BLaER1 treated with 17β-estradiol and CSF1 and Interleukin-3, amounts not matched to agents 10 nM and 100 nM (cell line): ENCODE measurements around the gene C5orf46.

Experiments
- H3K27ac ChIP-seq, 11 experiments: shearing (Covaris generic); formaldehyde crosslinking; 2 replicates each; pipeline ENCODE4 v1.8.1; 2022
- H3K27me3 ChIP-seq, 11 experiments: shearing (Covaris generic); formaldehyde crosslinking; 2 replicates each; pipeline ENCODE4 v1.8.1; 2022
- H3K36me3 ChIP-seq, 11 experiments: shearing (Covaris generic); formaldehyde crosslinking; 2 replicates each; pipeline ENCODE4 v1.8.1; 2022
- H3K4me1 ChIP-seq, 10 experiments: shearing (Covaris generic); formaldehyde crosslinking; 2 replicates each; pipeline ENCODE4 v1.8.1; 2022
- H3K4me2 ChIP-seq, 11 experiments: shearing (Covaris generic); formaldehyde crosslinking; 2 replicates each; pipeline ENCODE4 v1.8.1; 2022
- H3K4me3 ChIP-seq, 10 experiments: shearing (Covaris generic); formaldehyde crosslinking; 2 replicates each; pipeline ENCODE4 v1.8.1; 2022
- H3K9ac ChIP-seq, 11 experiments: shearing (Covaris generic); formaldehyde crosslinking; 2 replicates each; pipeline ENCODE4 v1.8.1; 2022
- H3K9me3 ChIP-seq, 11 experiments: shearing (Covaris generic); formaldehyde crosslinking; replicated peaks in 1 of 11; 2 replicates each; pipeline ENCODE4 v1.8.1; 2022
- H4K20me1 ChIP-seq, 11 experiments: shearing (Covaris generic); formaldehyde crosslinking; 2 replicates each; pipeline ENCODE4 v1.8.1; 2022
- Cebpa-rat ChIP-seq, 11 experiments: shearing (Covaris generic); IDR thresholded peaks; 2 replicates each; pipeline ENCODE4 v1.8.1; 2022

The C5orf46 gene

DNA sequence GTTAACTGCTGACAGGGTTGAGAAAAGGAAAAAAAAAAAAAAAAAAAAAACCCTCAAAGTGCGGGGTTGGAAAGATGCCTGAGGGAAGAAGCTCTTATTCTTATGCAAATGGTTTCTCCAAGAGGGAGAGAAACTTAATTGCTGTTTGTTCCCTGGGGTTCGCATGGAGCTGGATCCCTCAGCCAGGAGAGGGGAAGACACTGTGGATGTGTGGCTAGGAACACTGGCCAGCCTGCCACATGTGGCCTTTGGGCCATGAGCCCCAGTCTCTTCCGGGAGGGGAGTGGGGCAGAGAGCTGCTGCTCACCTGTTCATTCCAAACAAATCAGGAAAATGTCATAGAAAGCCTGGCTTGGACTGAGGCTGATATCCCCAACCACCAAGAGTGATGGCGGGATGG lies 37.2 kb downstream of the C5orf46 start:
- TF ChIP-seq Cebpa-rat (IDR thresholded peaks at IDR 0.05), result no peak
- Histone ChIP-seq H3K9ac (no peak overlapping the region), H3K4me1 (no peaks in the 10 kb centered on the region), H3K4me2 (no peak overlapping the region), H3K9me3 (no peaks in the 10 kb centered on the region), H3K27me3 (no peaks in the 10 kb centered on the region), H3K4me3 (no peak overlapping the region), H4K20me1 (no peaks in the 10 kb centered on the region), H3K27ac (no peak overlapping the region), H3K36me3 (no peaks in the 10 kb centered on the region)

DNA sequence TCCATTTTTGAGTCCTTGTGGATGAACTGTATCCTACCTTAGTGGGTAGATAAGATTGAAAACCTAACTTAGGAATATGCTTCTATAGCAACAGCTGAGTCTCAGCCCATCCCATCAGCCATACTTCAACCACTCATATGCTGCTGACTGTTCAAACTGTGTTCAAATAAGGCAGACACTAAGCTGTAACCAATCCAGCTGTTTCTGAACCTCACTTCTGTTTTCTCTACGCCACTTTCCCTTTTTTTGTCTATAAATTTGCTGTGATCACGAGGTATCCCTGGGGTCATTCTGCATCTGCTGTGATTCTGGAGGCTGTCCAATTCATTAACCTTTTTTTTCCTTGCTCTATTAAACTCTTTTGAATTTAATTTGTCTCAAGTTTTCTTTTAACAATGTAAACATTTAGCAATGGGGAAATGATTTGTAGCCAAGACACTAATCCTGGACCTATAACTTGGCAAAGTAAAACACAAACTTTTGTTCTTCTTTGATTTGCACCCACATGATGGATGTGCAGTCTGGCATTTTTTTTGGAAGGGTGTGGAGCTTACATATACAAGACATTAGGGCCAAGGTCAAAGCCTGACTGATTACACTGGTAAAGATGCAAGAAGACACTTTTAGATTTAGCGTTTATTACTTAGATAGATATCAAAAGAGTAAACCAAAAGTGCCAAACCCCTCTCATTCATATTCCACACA lies 42.7 kb downstream of the C5orf46 start:
- H3K9me3 ChIP-seq, result no peaks in the 10 kb centered on the region
- H3K4me1 ChIP-seq, result no peaks in the 10 kb centered on the region
- no peak overlapping the region for H3K9ac ChIP-seq
- no peaks in the 10 kb centered on the region for H3K36me3 ChIP-seq
- H3K4me2 ChIP-seq, result no peak overlapping the region
- no peak overlapping the region for H3K4me3 ChIP-seq
- no peaks in the 10 kb centered on the region for H3K27me3 ChIP-seq
- no peak overlapping the region for H3K27ac ChIP-seq
- H4K20me1 ChIP-seq, result no peaks in the 10 kb centered on the region
- no peak for TF ChIP-seq Cebpa-rat (IDR thresholded peaks at IDR 0.05)

DNA sequence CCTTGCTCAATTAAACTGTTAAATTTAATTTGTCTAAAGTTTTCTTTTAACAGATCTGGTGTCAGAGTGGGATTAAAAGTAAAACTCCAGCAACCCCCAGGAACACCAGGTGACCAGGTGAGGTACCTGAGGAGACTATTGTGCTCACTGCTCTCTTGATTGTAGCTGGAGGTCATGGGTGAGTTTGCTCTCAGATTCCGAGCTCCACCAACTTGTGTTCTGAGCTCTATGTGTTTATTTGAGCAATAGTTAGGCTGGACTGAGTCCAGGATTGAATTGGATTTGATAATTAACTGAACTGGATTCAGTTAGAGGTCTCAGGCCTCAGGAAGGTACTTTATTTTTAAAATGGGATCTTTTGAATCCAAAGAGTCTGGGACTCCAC lies 45.7 kb downstream of the C5orf46 start:
- Histone ChIP-seq H4K20me1 (no peaks in the 10 kb centered on the region), H3K4me1 (no peaks in the 10 kb centered on the region), H3K9me3 (no peaks in the 10 kb centered on the region), H3K4me3 (no peak overlapping the region), H3K27ac (no peak overlapping the region), H3K27me3 (no peaks in the 10 kb centered on the region), H3K9ac (no peak overlapping the region), H3K4me2 (no peak overlapping the region), H3K36me3 (no peaks in the 10 kb centered on the region)
- no peak for TF ChIP-seq Cebpa-rat (IDR thresholded peaks at IDR 0.05)

DNA sequence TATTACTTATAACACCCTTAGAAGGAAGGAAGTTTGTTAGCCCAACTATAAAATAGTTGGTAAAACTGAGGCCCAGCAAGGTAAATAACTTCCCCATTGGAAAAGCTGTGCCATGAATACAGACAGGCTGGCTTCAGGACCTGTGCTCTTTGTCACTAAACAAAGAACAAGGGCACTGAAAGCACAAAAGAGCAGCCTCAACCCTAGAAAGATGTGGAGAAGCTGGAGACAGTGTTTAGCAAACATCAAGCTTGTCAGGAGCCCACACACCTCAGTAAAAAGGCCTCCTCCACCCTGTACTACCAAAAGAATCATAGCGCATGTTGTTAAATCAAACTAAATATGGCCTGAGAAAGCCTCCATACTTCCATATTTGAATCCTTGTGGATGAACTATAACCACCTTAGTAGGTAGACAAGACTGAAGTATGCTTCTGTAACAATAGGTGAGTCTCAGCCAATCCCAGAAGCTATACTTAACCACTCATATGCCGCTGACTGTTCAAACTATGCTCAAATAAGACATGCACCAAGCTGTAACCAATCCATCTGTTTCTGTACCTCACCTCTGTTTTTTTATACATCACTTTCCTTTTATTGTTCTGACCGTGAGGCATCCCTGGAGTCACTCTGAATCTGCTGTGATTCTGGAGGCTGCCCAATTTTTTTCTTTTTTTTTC lies 46.2 kb downstream of the C5orf46 start:
- H3K27ac ChIP-seq, result no peak overlapping the region
- H4K20me1 ChIP-seq, result no peaks in the 10 kb centered on the region
- H3K4me2 ChIP-seq, result no peak overlapping the region
- no peak for TF ChIP-seq Cebpa-rat (IDR thresholded peaks at IDR 0.05)
- H3K4me3 ChIP-seq, result no peak overlapping the region
- no peaks in the 10 kb centered on the region for H3K36me3 ChIP-seq
- no peak overlapping the region for H3K9ac ChIP-seq
- H3K9me3 ChIP-seq, result no peaks in the 10 kb centered on the region
- H3K4me1 ChIP-seq, result no peaks in the 10 kb centered on the region
- H3K27me3 ChIP-seq, result no peaks in the 10 kb centered on the region

DNA sequence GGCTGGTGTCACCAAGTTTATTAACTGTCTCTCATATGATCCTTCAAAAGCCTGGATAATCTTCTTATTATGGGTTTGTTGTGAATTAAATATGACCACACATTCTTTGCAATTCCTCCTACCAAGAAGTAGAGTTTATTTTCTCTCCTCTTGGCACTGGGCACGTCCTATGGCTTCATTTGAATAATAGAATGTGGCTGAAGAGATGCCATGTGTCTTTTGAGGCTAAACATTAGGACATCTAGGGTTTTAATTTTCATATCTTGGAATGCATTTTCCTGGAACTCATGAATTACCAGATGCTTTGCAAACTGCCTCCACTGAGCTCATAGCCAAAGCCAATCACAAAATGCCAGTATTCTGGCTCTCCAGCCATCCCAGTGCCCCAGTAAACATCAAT lies 47.8 kb downstream of the C5orf46 start:
- Histone ChIP-seq H3K36me3 (no peaks in the 10 kb centered on the region), H3K4me2 (no peak overlapping the region), H3K9ac (no peak overlapping the region), H3K9me3 (no peaks in the 10 kb centered on the region), H4K20me1 (no peaks in the 10 kb centered on the region), H3K4me3 (no peak overlapping the region), H3K4me1 (peaks cover 0 to 3% (median 0%) of the 10 kb centered on the region in 10 experiments; a peak in 3 of 20 replicates), H3K27me3 (no peaks in the 10 kb centered on the region), H3K27ac (no peak overlapping the region)
- no peak for TF ChIP-seq Cebpa-rat (IDR thresholded peaks at IDR 0.05)

DNA sequence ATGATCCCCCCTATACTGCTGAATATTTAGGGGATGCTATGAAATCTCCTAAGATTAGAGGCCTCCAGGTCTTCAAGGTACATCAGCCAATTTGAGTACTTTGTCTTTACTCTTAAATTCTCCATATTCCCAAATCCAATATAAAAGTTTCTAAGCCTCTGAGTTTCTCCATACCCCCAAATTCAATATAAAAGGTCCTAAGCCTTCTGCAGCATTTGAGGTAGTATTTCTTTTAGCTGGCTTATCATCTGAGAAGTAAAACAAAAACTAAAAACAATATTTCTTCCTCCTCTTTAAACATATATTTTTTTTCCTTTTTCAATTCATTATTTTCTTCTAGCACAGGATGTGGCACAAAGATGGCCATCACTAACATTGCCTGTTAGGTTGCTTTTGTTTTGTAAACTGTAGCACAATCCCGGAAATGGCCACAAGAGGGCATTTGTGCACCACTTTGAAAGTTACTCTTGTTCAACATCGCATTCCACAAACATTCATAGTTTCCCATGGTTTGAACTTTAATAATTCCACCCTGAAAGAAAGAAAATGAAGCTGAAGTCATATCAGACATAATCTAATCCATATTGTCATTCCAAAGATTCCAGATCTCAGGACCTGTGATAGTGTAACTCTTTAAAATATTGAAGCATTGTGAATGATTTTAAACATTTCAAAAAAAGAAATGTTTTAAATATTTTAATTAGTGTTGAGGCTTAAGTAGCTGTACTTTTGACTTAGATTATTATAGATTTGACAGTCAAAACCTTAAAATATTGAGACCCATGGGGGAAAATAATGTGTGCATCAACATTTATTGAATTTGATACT lies 48.8 kb downstream of the C5orf46 start:
- TF ChIP-seq Cebpa-rat (IDR thresholded peaks at IDR 0.05), result no peak
- H3K4me3 ChIP-seq, result no peak overlapping the region
- no peak overlapping the region for H3K4me2 ChIP-seq
- H3K9ac ChIP-seq, result no peak overlapping the region
- H3K27me3 ChIP-seq, result no peaks in the 10 kb centered on the region
- no peaks in the 10 kb centered on the region for H3K9me3 ChIP-seq
- H3K4me1 ChIP-seq, result peaks cover 0 to 12% (median 0%) of the 10 kb centered on the region in 10 experiments; a peak in 7 of 20 replicates
- H3K27ac ChIP-seq, result no peak overlapping the region
- H3K36me3 ChIP-seq, result no peaks in the 10 kb centered on the region
- no peaks in the 10 kb centered on the region for H4K20me1 ChIP-seq

DNA sequence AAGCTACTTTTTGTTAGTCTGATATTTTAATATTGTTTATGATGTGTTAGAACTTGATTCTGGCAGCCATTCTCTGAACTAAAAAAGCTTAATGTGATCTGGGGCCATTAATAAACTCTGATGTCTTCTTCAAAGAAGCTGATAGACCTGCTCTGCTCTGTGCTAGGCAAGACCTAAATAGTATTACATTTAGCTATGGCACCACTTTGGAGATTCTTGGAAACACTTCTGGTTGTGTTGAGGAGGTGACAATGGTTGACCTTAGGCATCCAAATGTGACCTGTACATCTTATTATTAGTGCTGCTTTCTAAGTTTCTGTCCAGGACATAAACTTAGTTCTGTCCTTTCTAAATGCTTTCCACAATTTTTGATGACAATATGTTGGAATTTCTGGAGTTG lies 49.5 kb downstream of the C5orf46 start:
- Histone ChIP-seq H3K27me3 (no peaks in the 10 kb centered on the region), H3K4me3 (no peak overlapping the region), H3K4me1 (peaks cover 0 to 14% (median 0%) of the 10 kb centered on the region in 10 experiments; a peak in 7 of 20 replicates), H3K27ac (no peak overlapping the region), H3K36me3 (no peaks in the 10 kb centered on the region), H3K4me2 (no peak overlapping the region), H3K9ac (no peak overlapping the region), H4K20me1 (no peaks in the 10 kb centered on the region), H3K9me3 (no peaks in the 10 kb centered on the region)
- no peak for TF ChIP-seq Cebpa-rat (IDR thresholded peaks at IDR 0.05)

DNA sequence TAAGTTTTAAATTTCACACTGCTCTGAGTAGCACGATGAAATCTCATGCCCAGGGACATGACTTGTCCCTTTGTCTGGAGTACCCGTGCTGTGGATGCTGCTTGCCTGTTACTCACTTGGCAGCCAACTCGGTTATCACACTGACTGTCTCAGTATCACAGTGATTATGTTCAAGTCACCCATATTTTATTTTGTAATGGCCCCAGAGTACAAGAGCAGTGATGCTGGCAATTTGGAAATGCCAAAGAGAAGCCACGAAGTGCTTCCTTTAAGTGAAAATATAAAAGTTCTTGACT lies 50.6 kb downstream of the C5orf46 start:
- TF ChIP-seq Cebpa-rat (IDR thresholded peaks at IDR 0.05), result no peak
- H4K20me1 ChIP-seq, result no peaks in the 10 kb centered on the region
- H3K27ac ChIP-seq, result no peak overlapping the region
- no peak overlapping the region for H3K4me2 ChIP-seq
- no peak overlapping the region for H3K4me3 ChIP-seq
- no peaks in the 10 kb centered on the region for H3K36me3 ChIP-seq
- no peaks in the 10 kb centered on the region for H3K9me3 ChIP-seq
- H3K9ac ChIP-seq, result no peak overlapping the region
- H3K4me1 ChIP-seq, result peaks cover 0 to 14% (median 0%) of the 10 kb centered on the region in 10 experiments; a peak in 7 of 20 replicates
- no peaks in the 10 kb centered on the region for H3K27me3 ChIP-seq

DNA sequence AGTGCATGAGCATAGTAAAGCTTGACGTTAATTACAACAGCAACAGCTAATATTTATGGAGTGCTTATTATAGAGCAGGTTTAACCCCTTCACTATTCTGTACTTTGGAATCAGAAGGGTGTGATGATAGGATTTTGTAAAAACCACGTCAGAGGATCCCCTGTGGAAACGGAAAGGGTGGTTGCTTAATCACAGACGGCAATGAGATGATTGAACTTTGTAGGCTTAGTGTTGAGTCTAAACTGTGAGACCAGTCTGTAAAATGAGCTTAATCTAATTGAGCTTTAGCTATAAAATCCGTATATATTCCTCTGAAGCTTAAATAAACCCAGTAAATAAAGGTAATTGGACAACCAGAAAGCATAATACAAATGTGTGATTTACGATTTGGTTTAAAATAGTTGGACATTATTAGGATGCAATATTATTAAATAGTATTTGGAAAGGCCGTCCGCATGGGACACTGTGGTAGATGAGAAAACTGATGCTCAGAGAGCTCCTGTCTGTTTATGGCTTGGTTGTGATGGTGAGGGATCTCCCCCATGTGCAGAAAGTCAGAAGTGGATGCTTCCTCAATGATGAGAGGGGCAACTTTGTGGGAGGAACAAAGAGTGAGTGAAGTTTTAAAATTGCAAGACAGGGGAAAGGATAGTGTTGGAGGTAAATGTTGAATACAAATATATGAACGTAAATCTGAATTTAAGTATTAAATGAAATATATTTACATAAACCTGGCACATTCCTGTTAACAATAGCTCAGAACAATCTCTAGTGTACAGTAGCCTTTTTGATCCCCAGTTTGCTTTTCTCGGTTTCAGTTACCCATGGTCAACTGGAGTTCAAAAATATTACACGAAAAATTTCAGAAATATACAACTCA lies 51.2 kb downstream of the C5orf46 start:
- Histone ChIP-seq H3K36me3 (no peaks in the 10 kb centered on the region), H3K4me2 (no peak overlapping the region), H3K9ac (no peak overlapping the region), H3K9me3 (no peaks in the 10 kb centered on the region), H3K27me3 (no peaks in the 10 kb centered on the region), H4K20me1 (no peaks in the 10 kb centered on the region), H3K27ac (no peak overlapping the region), H3K4me1 (peaks cover 0 to 14% (median 0%) of the 10 kb centered on the region in 10 experiments; a peak in 7 of 20 replicates), H3K4me3 (no peak overlapping the region)
- TF ChIP-seq Cebpa-rat (IDR thresholded peaks at IDR 0.05), result no peak
